PC-9 (cell line): ENCODE data around the gene EYA2.

Source experiments
- EZH2 ChIP-seq: fragments of 200-600 bp; sonication (generic); IDR thresholded peaks from 2 replicates; pipeline ENCODE4 v1.8.0; 2017; ENCODE audit warnings: antibody characterized with exemption, low read depth
- TF ChIP-seq, protein P1 (sequence below): fragments of 200-600 bp; sonication (generic); conservative IDR thresholded peaks from 2 replicates; pipeline ENCODE4 v1.6.1; 2017; ENCODE audit warnings: mixed run types, antibody characterized with exemption, mild to moderate bottlenecking, moderate library complexity

DNA sequence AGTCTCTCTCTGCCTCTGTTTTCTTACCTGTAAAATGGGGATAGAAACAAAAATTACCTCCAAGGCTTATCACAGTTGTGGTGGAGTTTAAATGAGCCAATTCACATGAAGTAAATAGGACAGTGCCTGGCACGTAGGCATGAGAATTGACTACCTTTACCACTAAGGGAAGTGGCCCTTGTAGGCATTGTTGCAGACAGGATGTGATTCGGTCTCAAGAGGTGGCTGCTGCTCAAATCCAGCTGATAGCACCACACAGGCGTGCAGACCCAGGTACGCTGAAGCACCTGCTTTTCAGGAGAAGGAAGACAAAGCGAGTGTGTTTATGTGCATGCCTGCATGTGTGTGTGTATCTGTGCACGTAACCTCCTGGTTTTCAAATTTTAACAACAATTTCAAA lies 108.6 kb downstream of the EYA2 start:
- TF ChIP-seq, protein P1, sequence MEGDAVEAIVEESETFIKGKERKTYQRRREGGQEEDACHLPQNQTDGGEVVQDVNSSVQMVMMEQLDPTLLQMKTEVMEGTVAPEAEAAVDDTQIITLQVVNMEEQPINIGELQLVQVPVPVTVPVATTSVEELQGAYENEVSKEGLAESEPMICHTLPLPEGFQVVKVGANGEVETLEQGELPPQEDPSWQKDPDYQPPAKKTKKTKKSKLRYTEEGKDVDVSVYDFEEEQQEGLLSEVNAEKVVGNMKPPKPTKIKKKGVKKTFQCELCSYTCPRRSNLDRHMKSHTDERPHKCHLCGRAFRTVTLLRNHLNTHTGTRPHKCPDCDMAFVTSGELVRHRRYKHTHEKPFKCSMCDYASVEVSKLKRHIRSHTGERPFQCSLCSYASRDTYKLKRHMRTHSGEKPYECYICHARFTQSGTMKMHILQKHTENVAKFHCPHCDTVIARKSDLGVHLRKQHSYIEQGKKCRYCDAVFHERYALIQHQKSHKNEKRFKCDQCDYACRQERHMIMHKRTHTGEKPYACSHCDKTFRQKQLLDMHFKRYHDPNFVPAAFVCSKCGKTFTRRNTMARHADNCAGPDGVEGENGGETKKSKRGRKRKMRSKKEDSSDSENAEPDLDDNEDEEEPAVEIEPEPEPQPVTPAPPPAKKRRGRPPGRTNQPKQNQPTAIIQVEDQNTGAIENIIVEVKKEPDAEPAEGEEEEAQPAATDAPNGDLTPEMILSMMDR = no peak
- TF ChIP-seq EZH2 = no peak
